ENCODE results near the gene FRMPD1. TPM values are rescaled to one million over a fixed set of nuclear protein-coding genes. Genes with fewer than 3 reads are reported as not detected.

FRMPD1 gene
- total RNA-seq, 1 donor from 2014 or later, result not detected

DNA sequence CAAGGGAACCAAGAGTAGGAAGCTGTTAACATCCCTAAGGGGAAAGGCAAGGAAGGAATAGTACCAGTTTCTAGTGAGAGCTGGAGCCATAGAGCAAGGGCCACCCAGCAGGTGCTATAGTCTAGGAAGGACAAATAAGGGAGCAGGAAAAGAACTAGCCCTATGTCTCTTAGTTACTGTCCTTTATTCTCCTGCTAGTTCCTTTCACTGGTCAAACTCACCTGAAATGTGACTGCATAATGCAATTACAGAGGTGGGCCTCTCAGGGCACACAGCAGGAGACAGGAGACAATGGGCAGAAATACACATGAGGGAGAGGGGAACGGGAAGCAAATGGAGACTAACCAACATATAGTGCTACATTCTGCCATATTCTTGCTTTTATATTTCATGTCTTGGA is 26.7 kb upstream of the FRMPD1 start:
- no peaks in the 10 kb centered on the region for H3K36me3 ChIP-seq
- no peak overlapping the region for H3K27ac ChIP-seq
- intact Hi-C loops (cut with DNase I), result no loop called here
- no peak overlapping the region for H3K4me3 ChIP-seq
- no peak for DNase-seq (ENCODE audit: low spot score in 2 of 2)
- TF ChIP-seq CTCF (IDR thresholded peaks at IDR 0.05), result no peak
- H3K27me3 ChIP-seq, result no peaks in the 10 kb centered on the region
- H3K4me1 ChIP-seq, result no peaks in the 10 kb centered on the region
- H3K9me3 ChIP-seq, result no peaks in the 10 kb centered on the region

DNA sequence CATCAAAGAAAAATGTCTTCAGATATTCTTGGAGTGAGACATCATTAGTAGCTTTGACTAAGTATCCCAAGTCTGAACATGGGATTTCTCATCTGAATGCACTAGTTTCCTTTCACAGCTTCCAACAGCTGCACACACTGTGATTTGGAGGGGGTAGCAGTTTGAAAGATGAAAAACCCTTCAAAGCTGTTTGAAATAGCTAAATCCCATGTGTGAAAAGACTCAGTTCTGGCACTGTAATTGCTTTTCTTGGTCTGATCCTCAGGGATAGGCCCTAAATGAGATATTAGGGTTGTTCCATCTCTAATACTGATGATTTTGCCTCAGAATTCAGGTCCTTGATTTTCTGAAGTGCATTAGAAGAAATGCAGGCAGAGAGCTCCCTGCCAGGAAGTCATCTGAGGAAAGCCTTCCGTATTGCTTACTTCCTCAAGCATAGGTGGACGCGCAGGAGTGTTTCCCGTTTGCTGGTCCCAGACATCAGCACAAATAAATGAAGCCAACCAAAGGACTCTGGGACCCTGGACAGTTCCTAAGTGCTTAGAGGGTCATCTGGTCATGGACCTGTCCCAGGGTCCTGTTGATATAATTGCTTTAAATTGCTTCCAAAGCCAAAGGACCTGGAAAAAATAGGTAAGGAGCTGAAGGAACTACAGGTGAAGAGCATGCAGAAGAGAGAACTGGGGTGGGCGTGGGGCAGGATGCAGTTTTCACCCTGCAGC is 25.6 kb upstream of the FRMPD1 start:
- no peak for TF ChIP-seq CTCF (IDR thresholded peaks at IDR 0.05)
- no peaks in the 10 kb centered on the region for H3K27me3 ChIP-seq
- H3K4me3 ChIP-seq, result no peak overlapping the region
- no peaks in the 10 kb centered on the region for H3K4me1 ChIP-seq
- no peaks in the 10 kb centered on the region for H3K36me3 ChIP-seq
- DNase-seq (ENCODE audit: low spot score in 2 of 2), result no peak
- no peak overlapping the region for H3K27ac ChIP-seq
- H3K9me3 ChIP-seq, result no peaks in the 10 kb centered on the region
- intact Hi-C loops (cut with DNase I), result no loop called here

DNA sequence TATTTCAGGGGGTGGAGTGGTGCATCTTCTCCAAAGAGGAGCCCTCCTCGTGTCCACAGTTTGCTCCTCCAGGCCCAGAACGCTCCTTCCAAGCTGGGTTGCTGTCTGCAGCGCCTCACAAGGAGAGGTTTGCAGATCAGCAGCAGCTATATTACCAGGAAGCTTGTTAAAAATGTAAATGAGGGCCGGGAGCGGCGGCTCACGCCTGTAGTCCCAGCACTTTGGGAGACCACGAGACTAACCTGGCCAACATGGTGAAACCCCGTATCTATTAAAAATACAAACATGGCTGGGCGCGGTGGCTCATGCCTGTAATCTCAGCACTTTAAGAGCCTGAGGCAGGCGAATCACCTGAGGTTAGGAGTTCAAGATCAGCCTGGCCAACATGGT is 25.0 kb upstream of the FRMPD1 start:
- H3K4me3 ChIP-seq, result no peak overlapping the region
- no peaks in the 10 kb centered on the region for H3K9me3 ChIP-seq
- H3K36me3 ChIP-seq, result no peaks in the 10 kb centered on the region
- H3K4me1 ChIP-seq, result no peaks in the 10 kb centered on the region
- DNase-seq (ENCODE audit: low spot score in 2 of 2), result no peak
- intact Hi-C loops (cut with DNase I), result no loop called here
- H3K27me3 ChIP-seq, result no peaks in the 10 kb centered on the region
- no peak for TF ChIP-seq CTCF (IDR thresholded peaks at IDR 0.05)
- no peak overlapping the region for H3K27ac ChIP-seq

GRCh38 chr9:37626708-37627292 is 24.0 kb upstream of the FRMPD1 start:
- no peak for DNase-seq (ENCODE audit: low spot score in 2 of 2)
- no peak overlapping the region for H3K27ac ChIP-seq
- intact Hi-C loops (cut with DNase I), result no loop called here
- H3K9me3 ChIP-seq, result no peaks in the 10 kb centered on the region
- no peaks in the 10 kb centered on the region for H3K36me3 ChIP-seq
- no peak for TF ChIP-seq CTCF (IDR thresholded peaks at IDR 0.05)
- no peaks in the 10 kb centered on the region for H3K27me3 ChIP-seq
- no peak overlapping the region for H3K4me3 ChIP-seq
- H3K4me1 ChIP-seq, result no peaks in the 10 kb centered on the region

DNA sequence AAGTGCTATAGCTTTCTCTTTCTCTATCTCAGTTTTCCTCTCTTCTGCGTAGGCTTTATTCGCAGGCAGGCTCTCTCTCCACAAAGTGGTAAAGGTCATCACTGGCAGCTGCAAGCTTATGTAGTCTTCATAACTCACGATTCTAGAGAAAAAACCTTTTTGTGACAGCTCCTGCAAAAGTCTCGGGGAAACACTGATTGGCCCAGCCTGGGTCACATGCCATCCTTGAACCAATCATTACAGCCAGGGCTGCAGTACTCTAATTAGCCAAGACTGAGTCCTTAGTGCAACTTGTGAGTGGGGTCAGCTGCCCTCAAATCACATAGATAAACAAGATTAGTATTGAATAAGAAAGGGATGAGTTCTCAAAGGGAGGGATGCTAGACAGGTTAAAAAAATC is 18.3 kb upstream of the FRMPD1 start:
- no peak overlapping the region for H3K27ac ChIP-seq
- H3K36me3 ChIP-seq, result no peaks in the 10 kb centered on the region
- intact Hi-C loops (cut with DNase I), result no loop called here
- H3K4me1 ChIP-seq, result no peaks in the 10 kb centered on the region
- H3K9me3 ChIP-seq, result no peaks in the 10 kb centered on the region
- no peak for DNase-seq (ENCODE audit: low spot score in 2 of 2)
- no peak for TF ChIP-seq CTCF (IDR thresholded peaks at IDR 0.05)
- no peaks in the 10 kb centered on the region for H3K27me3 ChIP-seq
- H3K4me3 ChIP-seq, result no peak overlapping the region
